Measurements from ENCODE around the gene LSM2.
"Not testable (repeated sequence)": the region's sequence is repeated elsewhere in the genome, so short reads cannot be mapped to it uniquely, and the experiment has no call there.

GRCh38 chr6:31839779-31840126 is 33.0 kb upstream of the LSM2 start:
- TF ChIP-seq CTCF (IDR thresholded peaks at IDR 0.05); POLR2A (IDR thresholded peaks at IDR 0.05); POLR2AphosphoS5 (IDR thresholded peaks at IDR 0.05; ENCODE audit: insufficient read depth in 1 of 2, low read depth in 1 of 2): not testable (repeated sequence)

Measured in vagina (tissue), 2 donors.